GM21367 (cell line): ENCODE results near the gene USP26.
"Not testable (repeated sequence)": the region's sequence is repeated elsewhere in the genome, so short reads cannot be mapped to it uniquely, and the experiment has no call there.

Source experiments
- ATAC-seq: cut with Tn5 transposase; IDR thresholded peaks from one replicate; pipeline ENCODE4 v1.9.1; 2021; ENCODE audit not compliant: unreplicated experiment

Gene USP26

GRCh38 chrX:133097031-133097430, at the start of gene USP26:
Gene USP26 (minus strand): TSS chrX:133097109. CDS start chrX:133028220, 68,889 bp downstream.
- no peak for ATAC-seq

GRCh38 chrX:133134282-133134681, 37.4 kb upstream of the USP26 start:
- no peak for ATAC-seq

GRCh38 chrX:133120406-133120805, 23.5 kb upstream of the USP26 start:
- no peak for ATAC-seq

GRCh38 chrX:133094098-133094731, 2.7 kb downstream of the USP26 start:
- no peak for ATAC-seq

- no peak for ATAC-seq
Measured at GRCh38 chrX:133090236-133090809, 6.6 kb downstream of the USP26 start.

GRCh38 chrX:133089411-133089810, 7.5 kb downstream of the USP26 start:
- ATAC-seq = no peak

- ATAC-seq = no peak
Measured at GRCh38 chrX:133085785-133086184, 11.1 kb downstream of the USP26 start.

GRCh38 chrX:133085056-133085455, 11.9 kb downstream of the USP26 start:
- ATAC-seq = not testable (repeated sequence)

- ATAC-seq = no peak
Measured at GRCh38 chrX:133083899-133084298, 13.0 kb downstream of the USP26 start.

GRCh38 chrX:133081990-133082389, 14.9 kb downstream of the USP26 start:
- no peak for ATAC-seq

GRCh38 chrX:133077856-133078255, 19.1 kb downstream of the USP26 start:
- ATAC-seq = not testable (repeated sequence)

GRCh38 chrX:133072566-133072965, 24.3 kb downstream of the USP26 start:
- no peak for ATAC-seq

GRCh38 chrX:133068461-133068860, 28.4 kb downstream of the USP26 start:
- ATAC-seq = no peak

GRCh38 chrX:133056341-133056740, 40.6 kb downstream of the USP26 start:
- ATAC-seq = no peak

- ATAC-seq = no peak
Measured at GRCh38 chrX:133054761-133055405, 42.0 kb downstream of the USP26 start.

- ATAC-seq = no peak
Measured at GRCh38 chrX:133053861-133054598, 42.9 kb downstream of the USP26 start.

- no peak for ATAC-seq
Measured at GRCh38 chrX:133048751-133049150, 48.2 kb downstream of the USP26 start.

- ATAC-seq = no peak
Measured at GRCh38 chrX:133046601-133047000, 50.3 kb downstream of the USP26 start.

- ATAC-seq = no peak
Measured at GRCh38 chrX:133045986-133046385, 50.9 kb downstream of the USP26 start.

GRCh38 chrX:133044145-133044786, 52.6 kb downstream of the USP26 start:
- ATAC-seq = not testable (repeated sequence)

GRCh38 chrX:133042260-133042659, 54.6 kb downstream of the USP26 start:
- ATAC-seq = no peak
